NCI-H1092 treated with DMSO at 0.1 percent for 48 hours (cell line): ENCODE data around the gene WDR33.
"Not testable (repeated sequence)": the region's sequence is repeated elsewhere in the genome, so short reads cannot be mapped to it uniquely, and the experiment has no call there.

Experiments used
- DNase-seq: peaks from one replicate; lab custom pipeline; 2025; lab: John Stamatoyannopoulos, UW

Gene WDR33

GRCh38 chr2:127763776-127764175 is 47.2 kb downstream of the WDR33 start:
- DNase-seq, result no peak

GRCh38 chr2:127762846-127763245 is 48.1 kb downstream of the WDR33 start:
- no peak for DNase-seq

- no peak for DNase-seq
Measured at GRCh38 chr2:127762441-127762840, 48.5 kb downstream of the WDR33 start.

- no peak for DNase-seq
Measured at GRCh38 chr2:127759931-127760330, 51.0 kb downstream of the WDR33 start.

- DNase-seq, result no peak
Measured at GRCh38 chr2:127754186-127754585, 56.8 kb downstream of the WDR33 start.

GRCh38 chr2:127753374-127753773 is 57.6 kb downstream of the WDR33 start:
- no peak for DNase-seq

- not testable (repeated sequence) for DNase-seq
Measured at GRCh38 chr2:127749537-127749936, 61.4 kb downstream of the WDR33 start.

- no peak for DNase-seq
Measured at GRCh38 chr2:127747621-127748020, 63.4 kb downstream of the WDR33 start.

- no peak for DNase-seq
Measured at GRCh38 chr2:127743477-127744026, 67.4 kb downstream of the WDR33 start.

- no peak for DNase-seq
Measured at GRCh38 chr2:127740665-127741288, 70.2 kb downstream of the WDR33 start.

GRCh38 chr2:127739800-127740199 is 71.2 kb downstream of the WDR33 start:
- DNase-seq, result no peak

- DNase-seq, result no peak
Measured at GRCh38 chr2:127737892-127738291, 73.1 kb downstream of the WDR33 start.

GRCh38 chr2:127735537-127736399 is 75.2 kb downstream of the WDR33 start:
- no peak for DNase-seq

- no peak for DNase-seq
Measured at GRCh38 chr2:127735044-127735443, 75.9 kb downstream of the WDR33 start.

GRCh38 chr2:127733816-127734537 is 77.0 kb downstream of the WDR33 start:
- DNase-seq, result no peak

GRCh38 chr2:127733113-127733815 is 77.7 kb downstream of the WDR33 start:
- no peak for DNase-seq

- DNase-seq, result no peak
Measured at GRCh38 chr2:127726158-127726880, 84.7 kb downstream of the WDR33 start.

- DNase-seq, result no peak
Measured at GRCh38 chr2:127722807-127723206, 88.2 kb downstream of the WDR33 start.

- DNase-seq, result no peak
Measured at GRCh38 chr2:127721978-127722355, 89.0 kb downstream of the WDR33 start.

GRCh38 chr2:127721311-127721977 is 89.5 kb downstream of the WDR33 start:
- no peak for DNase-seq
